ENCODE data around the gene ADGRG6. TPM values are rescaled to one million over a fixed set of nuclear protein-coding genes. Genes with fewer than 3 reads are reported as not detected.

The ADGRG6 gene
- total RNA-seq, 1 experiment from 2014 or later = 5.3 TPM

DNA sequence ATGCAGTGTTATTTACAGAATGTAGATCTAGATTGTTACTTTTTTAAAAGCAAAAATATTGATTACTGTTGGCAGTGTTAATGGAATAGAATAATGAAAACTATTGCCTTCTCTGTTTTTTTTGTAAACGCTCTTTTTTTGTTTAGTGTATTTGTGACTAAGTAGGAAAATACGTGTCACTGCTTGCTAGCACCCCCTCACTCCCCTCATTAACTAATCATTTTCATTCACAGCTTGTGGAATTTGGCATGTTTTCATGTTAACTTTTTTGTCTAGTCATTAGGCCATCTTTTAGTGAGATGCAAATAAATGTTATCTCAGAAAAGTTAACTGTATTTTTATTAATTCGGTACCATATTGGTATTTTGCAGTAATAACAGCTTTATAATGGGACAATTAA is 29.8 kb downstream of the ADGRG6 start (continued):
- TF ChIP-seq, protein P1, sequence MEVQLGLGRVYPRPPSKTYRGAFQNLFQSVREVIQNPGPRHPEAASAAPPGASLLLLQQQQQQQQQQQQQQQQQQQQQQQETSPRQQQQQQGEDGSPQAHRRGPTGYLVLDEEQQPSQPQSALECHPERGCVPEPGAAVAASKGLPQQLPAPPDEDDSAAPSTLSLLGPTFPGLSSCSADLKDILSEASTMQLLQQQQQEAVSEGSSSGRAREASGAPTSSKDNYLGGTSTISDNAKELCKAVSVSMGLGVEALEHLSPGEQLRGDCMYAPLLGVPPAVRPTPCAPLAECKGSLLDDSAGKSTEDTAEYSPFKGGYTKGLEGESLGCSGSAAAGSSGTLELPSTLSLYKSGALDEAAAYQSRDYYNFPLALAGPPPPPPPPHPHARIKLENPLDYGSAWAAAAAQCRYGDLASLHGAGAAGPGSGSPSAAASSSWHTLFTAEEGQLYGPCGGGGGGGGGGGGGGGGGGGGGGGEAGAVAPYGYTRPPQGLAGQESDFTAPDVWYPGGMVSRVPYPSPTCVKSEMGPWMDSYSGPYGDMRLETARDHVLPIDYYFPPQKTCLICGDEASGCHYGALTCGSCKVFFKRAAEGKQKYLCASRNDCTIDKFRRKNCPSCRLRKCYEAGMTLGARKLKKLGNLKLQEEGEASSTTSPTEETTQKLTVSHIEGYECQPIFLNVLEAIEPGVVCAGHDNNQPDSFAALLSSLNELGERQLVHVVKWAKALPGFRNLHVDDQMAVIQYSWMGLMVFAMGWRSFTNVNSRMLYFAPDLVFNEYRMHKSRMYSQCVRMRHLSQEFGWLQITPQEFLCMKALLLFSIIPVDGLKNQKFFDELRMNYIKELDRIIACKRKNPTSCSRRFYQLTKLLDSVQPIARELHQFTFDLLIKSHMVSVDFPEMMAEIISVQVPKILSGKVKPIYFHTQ (CRISPR knock-in tag; IDR thresholded peaks at IDR 0.05) = no peak
- TF ChIP-seq FOXK1 (CRISPR knock-in tag; IDR thresholded peaks at IDR 0.05) = no peak
- TF ChIP-seq, protein P2, sequence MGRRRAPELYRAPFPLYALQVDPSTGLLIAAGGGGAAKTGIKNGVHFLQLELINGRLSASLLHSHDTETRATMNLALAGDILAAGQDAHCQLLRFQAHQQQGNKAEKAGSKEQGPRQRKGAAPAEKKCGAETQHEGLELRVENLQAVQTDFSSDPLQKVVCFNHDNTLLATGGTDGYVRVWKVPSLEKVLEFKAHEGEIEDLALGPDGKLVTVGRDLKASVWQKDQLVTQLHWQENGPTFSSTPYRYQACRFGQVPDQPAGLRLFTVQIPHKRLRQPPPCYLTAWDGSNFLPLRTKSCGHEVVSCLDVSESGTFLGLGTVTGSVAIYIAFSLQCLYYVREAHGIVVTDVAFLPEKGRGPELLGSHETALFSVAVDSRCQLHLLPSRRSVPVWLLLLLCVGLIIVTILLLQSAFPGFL (CRISPR knock-in tag; IDR thresholded peaks at IDR 0.05; ENCODE audit: borderline replicate concordance) = no peak
- no peak for TF ChIP-seq ZBTB21 (CRISPR knock-in tag; IDR thresholded peaks at IDR 0.05; ENCODE audit: borderline replicate concordance)
- no peak for TF ChIP-seq JAZF1 (CRISPR knock-in tag; IDR thresholded peaks at IDR 0.05)
- TF ChIP-seq, protein P3, sequence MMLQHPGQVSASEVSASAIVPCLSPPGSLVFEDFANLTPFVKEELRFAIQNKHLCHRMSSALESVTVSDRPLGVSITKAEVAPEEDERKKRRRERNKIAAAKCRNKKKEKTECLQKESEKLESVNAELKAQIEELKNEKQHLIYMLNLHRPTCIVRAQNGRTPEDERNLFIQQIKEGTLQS (CRISPR knock-in tag; conservative IDR thresholded peaks at IDR 0.05) = no peak
- TF ChIP-seq GRHL2 (CRISPR knock-in tag; IDR thresholded peaks at IDR 0.05; ENCODE audit: insufficient replicate concordance, severe bottlenecking) = no peak
- TF ChIP-seq, protein P4, sequence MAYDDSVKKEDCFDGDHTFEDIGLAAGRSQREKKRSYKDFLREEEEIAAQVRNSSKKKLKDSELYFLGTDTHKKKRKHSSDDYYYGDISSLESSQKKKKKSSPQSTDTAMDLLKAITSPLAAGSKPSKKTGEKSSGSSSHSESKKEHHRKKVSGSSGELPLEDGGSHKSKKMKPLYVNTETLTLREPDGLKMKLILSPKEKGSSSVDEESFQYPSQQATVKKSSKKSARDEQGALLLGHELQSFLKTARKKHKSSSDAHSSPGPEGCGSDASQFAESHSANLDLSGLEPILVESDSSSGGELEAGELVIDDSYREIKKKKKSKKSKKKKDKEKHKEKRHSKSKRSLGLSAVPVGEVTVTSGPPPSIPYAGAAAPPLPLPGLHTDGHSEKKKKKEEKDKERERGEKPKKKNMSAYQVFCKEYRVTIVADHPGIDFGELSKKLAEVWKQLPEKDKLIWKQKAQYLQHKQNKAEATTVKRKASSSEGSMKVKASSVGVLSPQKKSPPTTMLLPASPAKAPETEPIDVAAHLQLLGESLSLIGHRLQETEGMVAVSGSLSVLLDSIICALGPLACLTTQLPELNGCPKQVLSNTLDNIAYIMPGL (CRISPR knock-in tag; IDR thresholded peaks at IDR 0.05) = no peak
- no peak for TF ChIP-seq GABPB1 (CRISPR knock-in tag; IDR thresholded peaks at IDR 0.05)
- no peak for TF ChIP-seq FOXP1 (CRISPR knock-in tag; IDR thresholded peaks at IDR 0.05; ENCODE audit: borderline replicate concordance)
- TF ChIP-seq JUN (CRISPR knock-in tag; IDR thresholded peaks at IDR 0.05) = no peak

DNA sequence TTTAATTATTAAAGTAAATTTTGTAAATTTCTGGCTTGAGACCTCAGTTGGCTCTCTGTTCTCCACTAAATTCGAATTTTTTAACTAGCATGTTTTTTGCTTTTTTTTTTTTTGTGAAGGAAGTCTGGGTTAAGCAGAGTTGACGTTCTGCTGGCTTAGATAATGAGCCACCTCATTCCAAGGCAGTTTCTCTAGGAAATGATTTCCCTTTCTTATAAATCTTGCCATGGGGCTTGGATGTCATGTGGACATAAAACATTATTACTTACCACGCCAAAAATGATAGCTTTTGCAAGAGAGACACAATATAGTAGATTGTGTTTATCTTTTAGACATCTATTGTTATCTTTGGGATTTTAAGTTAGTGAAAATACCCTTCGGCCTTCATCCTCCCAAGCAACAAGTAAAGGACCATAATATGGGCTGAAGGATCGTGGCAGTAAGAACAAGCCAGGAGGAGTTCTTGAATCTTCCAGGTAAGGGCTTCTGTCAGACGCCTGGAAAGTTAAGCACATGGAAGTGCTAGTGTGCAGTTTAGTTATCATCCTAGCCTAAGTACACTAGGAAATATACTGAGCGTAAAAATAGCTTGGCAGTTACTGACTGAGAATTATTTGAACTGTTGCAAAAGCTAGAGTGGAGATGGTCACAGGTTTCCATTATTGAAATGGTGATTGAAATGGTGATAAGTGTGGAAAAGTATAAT is 30.7 kb downstream of the ADGRG6 start:
- Mint-ChIP-seq H3K27ac (no peak overlapping the region), H3K9me3 (no peaks in the 10 kb centered on the region), H3K4me3 (no peak overlapping the region), H3K36me3 (no peaks in the 10 kb centered on the region), H3K4me1 (peaks cover 26% of the 10 kb centered on the region), H3K27me3 (ENCODE audit: low read depth) (no peaks in the 10 kb centered on the region)
- ChIA-PET POLR2A (no interaction called here), CTCF (no interaction called here)
- DNase-seq (ENCODE audit: low spot score) = no peak
- ATAC-seq = no peak
- no peak for TF ChIP-seq ZNF423 (CRISPR knock-in tag; IDR thresholded peaks at IDR 0.05)
- no peak for TF ChIP-seq SMAD3 (CRISPR knock-in tag; IDR thresholded peaks at IDR 0.05; ENCODE audit: borderline replicate concordance)
- TF ChIP-seq ZNF121 (CRISPR knock-in tag; IDR thresholded peaks at IDR 0.05) = no peak
- TF ChIP-seq, protein P5, sequence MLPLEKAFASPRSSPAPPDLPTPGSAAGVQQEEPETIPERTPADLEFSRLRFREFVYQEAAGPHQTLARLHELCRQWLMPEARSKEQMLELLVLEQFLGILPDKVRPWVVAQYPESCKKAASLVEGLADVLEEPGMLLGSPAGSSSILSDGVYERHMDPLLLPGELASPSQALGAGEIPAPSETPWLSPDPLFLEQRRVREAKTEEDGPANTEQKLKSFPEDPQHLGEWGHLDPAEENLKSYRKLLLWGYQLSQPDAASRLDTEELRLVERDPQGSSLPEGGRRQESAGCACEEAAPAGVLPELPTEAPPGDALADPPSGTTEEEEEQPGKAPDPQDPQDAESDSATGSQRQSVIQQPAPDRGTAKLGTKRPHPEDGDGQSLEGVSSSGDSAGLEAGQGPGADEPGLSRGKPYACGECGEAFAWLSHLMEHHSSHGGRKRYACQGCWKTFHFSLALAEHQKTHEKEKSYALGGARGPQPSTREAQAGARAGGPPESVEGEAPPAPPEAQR (CRISPR knock-in tag; IDR thresholded peaks at IDR 0.05) = no peak
- TF ChIP-seq ETV6 (CRISPR knock-in tag; IDR thresholded peaks at IDR 0.05) = no peak
- TF ChIP-seq CREB1 (CRISPR knock-in tag; IDR thresholded peaks at IDR 0.05) = no peak
- no peak for TF ChIP-seq SOX15 (CRISPR knock-in tag; IDR thresholded peaks at IDR 0.05)
- no peak for TF ChIP-seq GABPB1 (CRISPR knock-in tag; IDR thresholded peaks at IDR 0.05)
- no peak for TF ChIP-seq FOXK1 (CRISPR knock-in tag; IDR thresholded peaks at IDR 0.05)
- TF ChIP-seq, protein P6, sequence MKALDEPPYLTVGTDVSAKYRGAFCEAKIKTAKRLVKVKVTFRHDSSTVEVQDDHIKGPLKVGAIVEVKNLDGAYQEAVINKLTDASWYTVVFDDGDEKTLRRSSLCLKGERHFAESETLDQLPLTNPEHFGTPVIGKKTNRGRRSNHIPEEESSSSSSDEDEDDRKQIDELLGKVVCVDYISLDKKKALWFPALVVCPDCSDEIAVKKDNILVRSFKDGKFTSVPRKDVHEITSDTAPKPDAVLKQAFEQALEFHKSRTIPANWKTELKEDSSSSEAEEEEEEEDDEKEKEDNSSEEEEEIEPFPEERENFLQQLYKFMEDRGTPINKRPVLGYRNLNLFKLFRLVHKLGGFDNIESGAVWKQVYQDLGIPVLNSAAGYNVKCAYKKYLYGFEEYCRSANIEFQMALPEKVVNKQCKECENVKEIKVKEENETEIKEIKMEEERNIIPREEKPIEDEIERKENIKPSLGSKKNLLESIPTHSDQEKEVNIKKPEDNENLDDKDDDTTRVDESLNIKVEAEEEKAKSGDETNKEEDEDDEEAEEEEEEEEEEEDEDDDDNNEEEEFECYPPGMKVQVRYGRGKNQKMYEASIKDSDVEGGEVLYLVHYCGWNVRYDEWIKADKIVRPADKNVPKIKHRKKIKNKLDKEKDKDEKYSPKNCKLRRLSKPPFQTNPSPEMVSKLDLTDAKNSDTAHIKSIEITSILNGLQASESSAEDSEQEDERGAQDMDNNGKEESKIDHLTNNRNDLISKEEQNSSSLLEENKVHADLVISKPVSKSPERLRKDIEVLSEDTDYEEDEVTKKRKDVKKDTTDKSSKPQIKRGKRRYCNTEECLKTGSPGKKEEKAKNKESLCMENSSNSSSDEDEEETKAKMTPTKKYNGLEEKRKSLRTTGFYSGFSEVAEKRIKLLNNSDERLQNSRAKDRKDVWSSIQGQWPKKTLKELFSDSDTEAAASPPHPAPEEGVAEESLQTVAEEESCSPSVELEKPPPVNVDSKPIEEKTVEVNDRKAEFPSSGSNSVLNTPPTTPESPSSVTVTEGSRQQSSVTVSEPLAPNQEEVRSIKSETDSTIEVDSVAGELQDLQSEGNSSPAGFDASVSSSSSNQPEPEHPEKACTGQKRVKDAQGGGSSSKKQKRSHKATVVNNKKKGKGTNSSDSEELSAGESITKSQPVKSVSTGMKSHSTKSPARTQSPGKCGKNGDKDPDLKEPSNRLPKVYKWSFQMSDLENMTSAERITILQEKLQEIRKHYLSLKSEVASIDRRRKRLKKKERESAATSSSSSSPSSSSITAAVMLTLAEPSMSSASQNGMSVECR (CRISPR knock-in tag; IDR thresholded peaks at IDR 0.05; ENCODE audit: borderline replicate concordance) = no peak
- no peak for TF ChIP-seq ESRRA (CRISPR knock-in tag; IDR thresholded peaks at IDR 0.05; ENCODE audit: borderline replicate concordance)
- TF ChIP-seq, protein P7, sequence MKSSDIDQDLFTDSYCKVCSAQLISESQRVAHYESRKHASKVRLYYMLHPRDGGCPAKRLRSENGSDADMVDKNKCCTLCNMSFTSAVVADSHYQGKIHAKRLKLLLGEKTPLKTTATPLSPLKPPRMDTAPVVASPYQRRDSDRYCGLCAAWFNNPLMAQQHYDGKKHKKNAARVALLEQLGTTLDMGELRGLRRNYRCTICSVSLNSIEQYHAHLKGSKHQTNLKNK (CRISPR knock-in tag; IDR thresholded peaks at IDR 0.05) = no peak
- TF ChIP-seq TEAD4 (CRISPR knock-in tag; IDR thresholded peaks at IDR 0.05) = no peak
- TF ChIP-seq RELA (CRISPR knock-in tag; IDR thresholded peaks at IDR 0.05; ENCODE audit: borderline replicate concordance) = no peak
